Measurements from ENCODE around the gene DPP8.
"Not testable (repeated sequence)": the region's sequence is repeated elsewhere in the genome, so short reads cannot be mapped to it uniquely, and the experiment has no call there.

DPP8 gene

GRCh38 chr15:65484876-65485275 lies 32.6 kb downstream of the DPP8 start:
- Mint-ChIP-seq H3K27ac (no peak overlapping the region), H3K4me3 (no peak overlapping the region), H3K4me1 (ENCODE audit: low read depth) (no peaks in the 10 kb centered on the region), H3K36me3 (ENCODE audit: low read depth) (peaks cover 79% of the 10 kb centered on the region), H3K9me3 (no peaks in the 10 kb centered on the region), H3K27me3 (no peaks in the 10 kb centered on the region)
- DNase-seq, result no peak

- Mint-ChIP-seq H3K9me3 (no peaks in the 10 kb centered on the region), H3K27me3 (no peaks in the 10 kb centered on the region), H3K27ac (no peak overlapping the region), H3K4me3 (no peak overlapping the region), H3K36me3 (ENCODE audit: low read depth) (peaks cover 74% of the 10 kb centered on the region), H3K4me1 (ENCODE audit: low read depth) (peaks cover 3% of the 10 kb centered on the region)
- no peak for DNase-seq
Observed at GRCh38 chr15:65476903-65477302, 40.6 kb downstream of the DPP8 start.

- H3K4me3 Mint-ChIP-seq, result no peak overlapping the region
Observed at GRCh38 chr15:65470866-65471265, 46.6 kb downstream of the DPP8 start.

GRCh38 chr15:65468229-65468909 lies 49.1 kb downstream of the DPP8 start:
- Mint-ChIP-seq H3K4me1 (ENCODE audit: low read depth) (peaks cover 2% of the 10 kb centered on the region), H3K9me3 (no peaks in the 10 kb centered on the region), H3K4me3 (no peak overlapping the region), H3K36me3 (ENCODE audit: low read depth) (peaks cover 89% of the 10 kb centered on the region), H3K27me3 (no peaks in the 10 kb centered on the region), H3K27ac (no peak overlapping the region)
- no peak for DNase-seq

More at GRCh38 chr15:65470866-65471265, 46.6 kb downstream of the DPP8 start:
- Mint-ChIP-seq H3K36me3 (ENCODE audit: low read depth) (peaks cover 87% of the 10 kb centered on the region), H3K4me1 (ENCODE audit: low read depth) (peaks cover 2% of the 10 kb centered on the region), H3K27ac (peak overlapping the region; percentile 33), H3K9me3 (no peaks in the 10 kb centered on the region), H3K27me3 (no peaks in the 10 kb centered on the region)
- DNase-seq, result no peak

GRCh38 chr15:65466901-65467300 lies 50.6 kb downstream of the DPP8 start:
- no peak for DNase-seq
- Mint-ChIP-seq H3K4me3 (no peak overlapping the region), H3K27me3 (no peaks in the 10 kb centered on the region), H3K27ac (no peak overlapping the region), H3K4me1 (ENCODE audit: low read depth) (peaks cover 2% of the 10 kb centered on the region), H3K9me3 (no peaks in the 10 kb centered on the region), H3K36me3 (ENCODE audit: low read depth) (peaks cover 88% of the 10 kb centered on the region)

GRCh38 chr15:65463096-65463495 lies 54.4 kb downstream of the DPP8 start:
- H3K27ac Mint-ChIP-seq, H3K27me3 Mint-ChIP-seq, H3K9me3 Mint-ChIP-seq, H3K4me3 Mint-ChIP-seq, DNase-seq: not testable (repeated sequence)
- Mint-ChIP-seq H3K4me1 (ENCODE audit: low read depth) (peaks cover 14% of the 10 kb centered on the region), H3K36me3 (ENCODE audit: low read depth) (peaks cover 92% of the 10 kb centered on the region)

- Mint-ChIP-seq H3K27ac (peak overlapping the region; percentile 87), H3K36me3 (ENCODE audit: low read depth) (peaks cover 91% of the 10 kb centered on the region)
Observed at GRCh38 chr15:65460741-65461347, 56.6 kb downstream of the DPP8 start.

GRCh38 chr15:65455256-65455655 lies 62.2 kb downstream of the DPP8 start:
- H3K4me1 Mint-ChIP-seq (ENCODE audit: low read depth); DNase-seq; H3K9me3 Mint-ChIP-seq; H3K27me3 Mint-ChIP-seq; H3K4me3 Mint-ChIP-seq: not testable (repeated sequence)
- H3K27ac Mint-ChIP-seq, result peak overlapping the region; percentile 54
- H3K36me3 Mint-ChIP-seq (ENCODE audit: low read depth), result peaks cover 82% of the 10 kb centered on the region

More at GRCh38 chr15:65460741-65461347, 56.6 kb downstream of the DPP8 start:
- H3K27me3 Mint-ChIP-seq, result no peaks in the 10 kb centered on the region
- no peaks in the 10 kb centered on the region for H3K9me3 Mint-ChIP-seq
- no peak overlapping the region for H3K4me3 Mint-ChIP-seq
- peaks cover 14% of the 10 kb centered on the region for H3K4me1 Mint-ChIP-seq (ENCODE audit: low read depth)
- peak; percentile 34 for DNase-seq

GRCh38 chr15:65451989-65452388 lies 65.5 kb downstream of the DPP8 start:
- Mint-ChIP-seq H3K4me1 (ENCODE audit: low read depth) (no peaks in the 10 kb centered on the region), H3K4me3 (no peak overlapping the region), H3K9me3 (no peaks in the 10 kb centered on the region), H3K27me3 (no peaks in the 10 kb centered on the region), H3K36me3 (ENCODE audit: low read depth) (peaks cover 68% of the 10 kb centered on the region), H3K27ac (no peak overlapping the region)
- DNase-seq, result no peak

- peak overlapping the region; percentile 27 for H3K27ac Mint-ChIP-seq
- H3K36me3 Mint-ChIP-seq (ENCODE audit: low read depth), result peaks cover 70% of the 10 kb centered on the region
- no peak overlapping the region for H3K4me3 Mint-ChIP-seq
- DNase-seq, result no peak
- no peaks in the 10 kb centered on the region for H3K9me3 Mint-ChIP-seq
- no peaks in the 10 kb centered on the region for H3K27me3 Mint-ChIP-seq
- no peaks in the 10 kb centered on the region for H3K4me1 Mint-ChIP-seq (ENCODE audit: low read depth)
Observed at GRCh38 chr15:65450556-65450955, 66.9 kb downstream of the DPP8 start.

- DNase-seq, result no peak
- Mint-ChIP-seq H3K4me1 (ENCODE audit: low read depth) (no peaks in the 10 kb centered on the region), H3K4me3 (no peak overlapping the region), H3K9me3 (no peaks in the 10 kb centered on the region), H3K36me3 (ENCODE audit: low read depth) (peaks cover 66% of the 10 kb centered on the region), H3K27ac (no peak overlapping the region), H3K27me3 (no peaks in the 10 kb centered on the region)
Observed at GRCh38 chr15:65447145-65447544, 70.3 kb downstream of the DPP8 start.

GRCh38 chr15:65434201-65434600 lies 83.3 kb downstream of the DPP8 start:
- DNase-seq, result no peak
- Mint-ChIP-seq H3K4me1 (ENCODE audit: low read depth) (no peaks in the 10 kb centered on the region), H3K4me3 (no peak overlapping the region), H3K27me3 (peaks cover 2% of the 10 kb centered on the region), H3K9me3 (no peaks in the 10 kb centered on the region), H3K36me3 (ENCODE audit: low read depth) (no peaks in the 10 kb centered on the region), H3K27ac (no peak overlapping the region)

GRCh38 chr15:65431731-65432130 lies 85.8 kb downstream of the DPP8 start:
- Mint-ChIP-seq H3K9me3 (no peaks in the 10 kb centered on the region), H3K36me3 (ENCODE audit: low read depth) (no peaks in the 10 kb centered on the region), H3K27ac (no peak overlapping the region), H3K4me1 (ENCODE audit: low read depth) (no peaks in the 10 kb centered on the region), H3K4me3 (no peak overlapping the region), H3K27me3 (peaks cover 2% of the 10 kb centered on the region)
- DNase-seq, result no peak

GRCh38 chr15:65426216-65426853 lies 91.2 kb downstream of the DPP8 start:
- Mint-ChIP-seq H3K27me3 (peaks cover 46% of the 10 kb centered on the region), H3K36me3 (ENCODE audit: low read depth) (no peaks in the 10 kb centered on the region), H3K9me3 (no peaks in the 10 kb centered on the region), H3K4me3 (no peak overlapping the region), H3K27ac (no peak overlapping the region), H3K4me1 (ENCODE audit: low read depth) (peaks cover 10% of the 10 kb centered on the region)
- DNase-seq, result no peak

GRCh38 chr15:65424683-65425082 lies 92.8 kb downstream of the DPP8 start:
- Mint-ChIP-seq H3K4me3 (no peak overlapping the region), H3K9me3 (no peaks in the 10 kb centered on the region)

More at GRCh38 chr15:65424683-65425082, 92.8 kb downstream of the DPP8 start:
- H3K27ac Mint-ChIP-seq, result no peak overlapping the region
- peaks cover 61% of the 10 kb centered on the region for H3K27me3 Mint-ChIP-seq
- no peaks in the 10 kb centered on the region for H3K36me3 Mint-ChIP-seq (ENCODE audit: low read depth)
- DNase-seq, result no peak
- peaks cover 10% of the 10 kb centered on the region for H3K4me1 Mint-ChIP-seq (ENCODE audit: low read depth)
